ENCODE data around the gene C17orf67. TPM values are rescaled to one million over a fixed set of nuclear protein-coding genes. Genes with fewer than 3 reads are reported as not detected.

The C17orf67 gene
- total and polyA plus RNA-seq, 2 of the 13 experiments (the other 11 are each of a cell fraction or from before 2014, with no cell fraction given): 0.41 to 0.86 TPM

- no peak for TF ChIP-seq ZNF609 (CRISPR knock-in tag; IDR thresholded peaks at IDR 0.05; ENCODE audit: borderline replicate concordance)
- peak; percentile 99; the same call in 1 of the 2 replicates for TF ChIP-seq MTF2 (CRISPR knock-in tag; IDR thresholded peaks at IDR 0.05; ENCODE audit: borderline replicate concordance)
- TF ChIP-seq MYPOP (CRISPR knock-in tag; IDR thresholded peaks at IDR 0.05): peak; percentile 92
- TF ChIP-seq MTERF4 (CRISPR knock-in tag; IDR thresholded peaks at IDR 0.05): peak; percentile 80; the same call in 1 of the 2 replicates
- TF ChIP-seq ZBTB37 (CRISPR knock-in tag; IDR thresholded peaks at IDR 0.05): no peak
- TF ChIP-seq RARA (CRISPR knock-in tag; IDR thresholded peaks at IDR 0.05): no peak
- no peak for TF ChIP-seq ZNF784 (CRISPR knock-in tag; IDR thresholded peaks at IDR 0.05; ENCODE audit: borderline replicate concordance)
- 0 out of 2 replicates have a peak, but pooled peaks have one; percentile 23 for TF ChIP-seq TAF1 (CRISPR knock-in tag; IDR thresholded peaks at IDR 0.05)
- TF ChIP-seq MAZ (IDR thresholded peaks at IDR 0.05; ENCODE audit: borderline replicate concordance, low read depth, low read length): no peak
- peak; percentile 83 for TF ChIP-seq MAZ (CRISPR knock-in tag; IDR thresholded peaks at IDR 0.05; ENCODE audit: low read depth)
- TF ChIP-seq TBX3 (IDR thresholded peaks at IDR 0.05; ENCODE audit: borderline replicate concordance): no peak
- no peak for TF ChIP-seq MAFG (CRISPR knock-in tag; IDR thresholded peaks at IDR 0.05)
- no peak for TF ChIP-seq ZNF816 (CRISPR knock-in tag; IDR thresholded peaks at IDR 0.05; ENCODE audit: borderline replicate concordance)
- peak; percentile 63; the same call in 1 of the 2 replicates for TF ChIP-seq EEA1 (CRISPR knock-in tag; IDR thresholded peaks at IDR 0.05; ENCODE audit: borderline replicate concordance)
- TF ChIP-seq ELF3 (CRISPR knock-in tag; IDR thresholded peaks at IDR 0.05): no peak; the same call in 1 of the 2 replicates
- TF ChIP-seq PTBP1 (IDR thresholded peaks at IDR 0.05; ENCODE audit: low read depth, low read length, poor library complexity, severe bottlenecking): peak; percentile 83
- peak; percentile 65; the same call in 1 of the 2 replicates for TF ChIP-seq SP140L (CRISPR knock-in tag; IDR thresholded peaks at IDR 0.05; ENCODE audit: borderline replicate concordance)
- TF ChIP-seq MXD1 (CRISPR knock-in tag; IDR thresholded peaks at IDR 0.05): no peak
These were observed 53.6 kb downstream of the C17orf67 start (continued) for GRCh38 chr17:56779898-56780777.
